PFSK-1 (cell line): ENCODE data around the gene SDK1.

Source experiments
- FOXP2 ChIP-seq: optimal IDR thresholded peaks from 2 replicates; pipeline ENCODE3; 2011; ENCODE audit warnings: borderline replicate concordance, control low read depth, inconsistent platforms; ENCODE audit not compliant: insufficient read depth; ENCODE audit errors: extremely low read length, extremely low read depth
- POLR2AphosphoS5 ChIP-seq: IDR thresholded peaks from 2 replicates; pipeline ENCODE4 v1.6.1; 2012; ENCODE audit warnings: low read depth, mild to moderate bottlenecking, control low read depth, low read length, moderate library complexity
- SIN3A ChIP-seq: IDR thresholded peaks from 2 replicates; pipeline ENCODE4 v1.6.1; 2012; ENCODE audit warnings: mild to moderate bottlenecking, low read length, moderate library complexity, borderline replicate concordance; ENCODE audit not compliant: insufficient read depth
- TAF1 ChIP-seq: IDR thresholded peaks from 2 replicates; pipeline ENCODE4 v1.6.1; 2012; ENCODE audit warnings: low read length, control low read depth, borderline replicate concordance; ENCODE audit not compliant: insufficient read depth

GRCh38 chr7:3861941-3862340, 560.9 kb downstream of the SDK1 start:
- no peak for TF ChIP-seq POLR2AphosphoS5
- TF ChIP-seq TAF1 = no peak
- TF ChIP-seq FOXP2 = no peak
- no peak for TF ChIP-seq SIN3A
